Superior temporal gyrus (tissue), 1 donor: Measurements from ENCODE around the gene CTTN.
"Not testable (repeated sequence)": the region's sequence is repeated elsewhere in the genome, so short reads cannot be mapped to it uniquely, and the experiment has no call there.

Experiments used
- DNase-seq: peaks from one replicate; pipeline ENCODE4 v3.0.0-alpha.2; 2016; ENCODE audit errors: extremely low spot score

The CTTN gene

DNA sequence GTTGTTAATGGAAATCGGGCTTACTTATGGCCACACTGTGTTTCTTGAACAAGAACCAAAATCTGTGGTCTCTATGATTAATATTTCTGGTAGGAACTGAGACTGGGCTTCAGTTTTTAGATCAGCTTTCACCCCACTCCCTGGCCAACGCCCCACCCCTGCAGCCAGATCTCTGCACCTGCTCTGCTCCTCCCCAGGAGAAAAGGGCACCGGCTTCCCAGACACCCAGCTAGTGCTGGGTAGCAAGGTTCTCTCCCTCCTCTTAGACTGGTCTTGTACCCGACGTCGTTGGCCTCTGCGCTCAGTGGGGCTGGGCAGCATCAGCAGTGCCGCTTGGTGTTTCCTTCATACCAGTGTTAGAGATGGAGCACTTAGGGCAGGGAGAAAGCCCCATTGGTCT is 17.0 kb upstream of the CTTN start:
- no peak for DNase-seq

- DNase-seq, result no peak
Measured at GRCh38 chr11:70381872-70382861, 16.2 kb upstream of the CTTN start.

DNA sequence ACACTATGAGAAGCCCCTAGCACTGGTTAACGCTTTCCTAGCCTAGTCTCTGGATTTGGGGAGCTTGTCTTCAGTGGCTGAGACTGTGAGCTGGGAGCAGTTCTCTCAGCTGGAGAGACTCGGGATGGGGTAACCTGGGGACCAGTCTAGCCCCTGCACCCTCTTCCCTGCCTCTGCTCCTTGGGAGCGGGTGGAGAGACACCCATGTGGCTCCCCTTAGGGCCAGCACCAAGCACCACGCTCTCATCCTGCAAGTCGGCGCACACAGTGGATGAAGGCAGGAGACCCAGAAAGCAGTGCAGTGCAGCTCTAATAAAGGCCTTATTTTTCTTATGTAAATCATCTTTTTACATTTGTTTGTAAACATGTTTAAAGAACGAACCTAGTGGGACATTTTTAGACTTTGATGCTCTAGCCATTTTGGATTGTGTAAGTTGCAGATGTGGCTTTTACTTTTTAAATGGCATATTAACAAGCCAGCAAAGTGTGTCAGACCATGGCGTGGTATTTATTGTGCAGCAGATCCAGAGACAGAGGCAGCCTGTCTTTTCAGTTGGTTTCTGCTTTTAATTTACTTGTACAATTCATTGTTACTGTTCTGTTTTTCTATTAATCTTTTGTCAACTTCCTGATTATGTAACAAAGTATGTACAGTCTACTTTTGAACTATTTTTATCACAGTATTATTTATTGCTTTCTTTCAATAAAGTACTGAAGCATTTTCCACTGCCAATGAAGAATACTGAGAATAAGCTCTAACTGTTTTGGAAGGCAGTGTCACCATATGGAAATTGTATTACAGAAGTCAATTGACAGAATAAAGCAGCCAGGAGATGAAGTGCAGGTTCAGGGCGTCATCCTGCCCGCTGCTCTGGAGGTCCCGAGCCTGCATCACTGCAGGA is 14.4 kb upstream of the CTTN start:
- peak; percentile 47 for DNase-seq

GRCh38 chr11:70384566-70385152 is 13.7 kb upstream of the CTTN start:
- DNase-seq, result no peak

DNA sequence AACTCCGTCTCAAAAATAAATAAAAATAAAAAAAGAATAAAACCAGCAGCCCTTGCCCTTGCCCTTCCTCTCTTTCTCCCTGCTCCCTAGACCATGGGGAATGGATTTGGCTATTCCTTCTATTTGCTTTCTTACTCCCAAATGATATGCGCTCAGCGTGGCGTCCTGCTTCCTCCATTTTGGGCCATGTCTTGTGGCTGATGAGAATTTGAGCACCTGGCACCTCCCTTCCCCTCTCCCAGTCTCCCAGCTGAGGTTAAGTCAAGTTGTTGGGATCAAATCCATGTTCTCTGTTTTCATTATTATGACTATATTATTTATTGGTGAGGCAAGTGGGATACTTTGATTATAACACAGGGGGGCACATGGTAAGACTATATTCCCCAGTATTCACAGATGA is 10.8 kb upstream of the CTTN start:
- DNase-seq, result no peak

- DNase-seq, result no peak
Measured at GRCh38 chr11:70389201-70389600, 9.1 kb upstream of the CTTN start.

DNA sequence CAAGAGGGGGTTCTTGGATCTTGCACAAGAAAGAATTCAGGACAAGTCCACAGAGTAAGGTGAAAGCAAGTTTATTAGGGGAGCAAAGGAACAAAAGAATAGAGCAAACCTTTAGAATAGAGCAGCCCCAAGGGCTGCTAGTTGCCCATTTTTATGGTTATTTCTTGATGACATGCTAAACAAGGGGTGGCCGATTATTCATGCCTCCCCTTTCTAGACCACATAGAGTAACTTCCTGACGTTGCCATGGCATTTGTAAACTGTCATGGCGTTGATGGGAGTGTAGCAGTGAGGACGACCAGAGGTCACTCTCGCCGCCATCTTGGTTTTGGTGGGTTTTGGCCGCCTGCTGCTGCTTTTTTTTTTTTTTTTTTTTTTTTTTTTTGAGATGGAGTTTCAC is 7.4 kb upstream of the CTTN start:
- not testable (repeated sequence) for DNase-seq

- no peak for DNase-seq
Measured at GRCh38 chr11:70394211-70394950, 3.9 kb upstream of the CTTN start.

DNA sequence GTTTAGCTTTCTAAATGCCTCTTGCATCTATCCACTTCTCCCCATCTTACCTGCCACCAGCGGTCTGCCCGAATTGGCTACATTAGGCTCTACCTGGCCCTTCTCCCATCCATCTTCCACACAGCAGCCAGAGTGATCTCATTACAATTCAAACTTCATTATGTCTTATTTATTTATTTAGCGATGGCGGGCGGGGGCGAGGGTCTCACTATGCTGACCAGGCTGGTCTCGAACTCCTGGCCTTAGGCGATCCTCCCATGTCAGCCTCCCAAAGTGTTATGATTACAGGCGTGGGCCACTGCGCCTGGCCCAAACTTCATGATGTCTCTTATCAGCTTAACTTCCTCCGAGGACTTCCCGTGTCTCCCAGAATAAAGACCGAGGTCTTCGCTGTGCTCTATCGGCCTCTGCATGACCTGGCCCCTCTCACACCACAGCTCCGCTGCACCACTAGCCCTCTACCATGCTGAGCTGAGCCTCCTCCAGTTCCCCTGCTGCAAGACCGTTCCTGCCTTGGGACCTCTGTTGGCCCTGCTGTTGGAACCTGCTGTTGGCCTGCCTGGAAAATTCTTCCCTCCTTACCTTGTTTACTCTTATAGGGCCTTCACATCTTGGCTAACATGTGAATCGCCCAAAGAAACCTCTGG is 870 bp upstream of the CTTN start:
- no peak for DNase-seq

- DNase-seq, result no peak
Measured at GRCh38 chr11:70398834-70399680, 728 bp downstream of the CTTN start.

DNA sequence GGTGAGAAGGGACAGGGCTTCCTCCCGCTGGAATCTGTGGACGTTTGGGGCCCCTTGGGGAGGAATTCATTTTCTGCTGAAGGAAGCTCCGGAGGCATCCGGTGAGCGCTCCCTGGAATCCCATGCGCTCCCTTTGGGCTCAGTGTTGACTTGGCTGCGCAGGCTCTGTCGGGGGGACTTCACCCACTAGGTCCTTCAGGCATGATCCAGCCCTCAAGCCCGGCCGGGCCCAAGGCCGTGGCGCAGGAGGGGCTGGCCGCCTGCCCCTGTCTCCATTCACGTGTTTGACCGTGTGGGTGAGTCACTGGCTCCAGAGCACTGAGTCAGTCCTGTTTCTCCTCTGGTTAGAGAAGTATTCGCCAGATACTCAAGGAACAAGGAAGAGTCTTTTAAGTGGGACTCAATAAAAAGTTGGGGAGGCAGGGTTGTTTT is 1.4 kb downstream of the CTTN start:
- DNase-seq, result no peak

DNA sequence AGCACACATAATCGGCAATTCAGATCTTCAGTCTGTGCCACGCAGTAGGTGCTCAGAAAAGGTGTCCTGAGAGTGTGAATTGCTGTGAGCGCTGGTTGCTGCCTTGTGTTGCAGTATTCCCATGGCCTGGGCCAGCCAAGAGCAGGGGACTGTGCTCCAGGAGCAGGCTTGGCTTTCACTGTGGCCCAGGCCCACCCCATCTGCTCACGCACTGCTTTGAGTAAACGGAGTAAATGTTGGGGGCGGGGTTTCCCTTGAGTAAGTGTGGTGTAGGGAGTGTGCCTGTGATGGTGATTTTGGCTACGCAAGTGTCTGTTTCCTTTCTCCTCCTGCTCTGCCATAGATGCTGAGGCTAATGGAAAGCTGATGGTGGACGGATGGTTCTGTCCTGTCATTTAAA is 2.3 kb downstream of the CTTN start:
- DNase-seq, result no peak

GRCh38 chr11:70402016-70402415 is 3.7 kb downstream of the CTTN start:
- no peak for DNase-seq

- DNase-seq, result no peak
Measured at GRCh38 chr11:70402685-70403084, 4.4 kb downstream of the CTTN start.

DNA sequence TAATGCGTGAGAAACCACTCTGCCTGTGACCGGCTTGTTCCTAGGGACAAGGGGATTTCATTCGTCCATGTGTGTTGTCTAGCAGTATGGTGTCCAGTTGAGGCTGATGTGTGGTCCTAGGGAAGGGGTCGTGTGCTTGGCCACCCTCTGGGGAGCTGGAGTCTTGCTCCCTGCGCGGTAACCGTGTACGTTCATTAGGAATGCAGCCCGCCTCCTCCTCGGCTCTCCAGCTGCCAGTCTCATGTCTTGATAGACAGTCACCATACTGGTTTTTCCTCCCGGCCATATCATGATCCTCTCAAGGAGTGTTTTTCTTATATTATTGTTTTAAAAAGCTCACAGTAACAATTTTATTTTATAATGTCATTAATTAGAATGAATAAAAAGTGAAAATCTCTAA is 5.9 kb downstream of the CTTN start:
- no peak for DNase-seq

- no peak for DNase-seq
Measured at GRCh38 chr11:70405679-70406395, 7.5 kb downstream of the CTTN start.

DNA sequence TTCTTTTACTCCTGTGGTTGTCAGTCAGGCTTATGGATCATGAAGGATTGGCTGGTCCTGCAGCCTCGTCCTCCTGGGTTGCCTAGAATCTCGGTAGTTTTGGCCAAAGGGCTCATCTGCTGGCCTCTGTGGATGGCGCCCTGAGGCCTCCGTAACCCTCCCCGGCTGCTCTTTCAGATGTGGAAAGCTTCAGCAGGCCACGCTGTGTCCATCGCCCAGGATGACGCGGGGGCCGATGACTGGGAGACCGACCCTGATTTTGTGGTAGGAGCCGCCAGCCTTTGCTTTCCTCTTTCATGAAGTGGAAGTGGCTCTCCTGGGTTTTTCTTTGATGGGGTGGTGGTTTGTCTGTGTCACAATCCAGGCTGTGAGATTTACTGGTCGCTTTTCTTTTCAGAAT is 8.8 kb downstream of the CTTN start:
- no peak for DNase-seq

DNA sequence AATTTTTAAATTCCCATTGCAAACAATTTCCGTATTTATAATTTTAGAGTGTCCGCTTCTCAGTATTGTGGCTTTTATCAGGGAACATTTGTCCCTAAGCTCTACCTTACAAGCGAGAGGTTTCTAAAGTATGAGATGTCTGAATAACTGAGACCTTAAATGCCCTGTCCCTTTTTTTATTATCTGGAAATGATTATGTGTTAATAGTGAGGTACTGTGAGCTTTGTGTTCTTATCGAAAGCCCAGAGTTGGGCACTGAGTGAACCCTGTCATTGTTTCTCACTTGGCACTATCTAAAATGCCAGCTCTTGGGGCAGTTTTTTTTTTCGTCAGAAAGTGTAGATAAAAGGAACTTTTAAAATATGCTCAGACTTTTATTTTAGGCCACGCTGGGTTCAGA is 9.5 kb downstream of the CTTN start:
- DNase-seq, result no peak

DNA sequence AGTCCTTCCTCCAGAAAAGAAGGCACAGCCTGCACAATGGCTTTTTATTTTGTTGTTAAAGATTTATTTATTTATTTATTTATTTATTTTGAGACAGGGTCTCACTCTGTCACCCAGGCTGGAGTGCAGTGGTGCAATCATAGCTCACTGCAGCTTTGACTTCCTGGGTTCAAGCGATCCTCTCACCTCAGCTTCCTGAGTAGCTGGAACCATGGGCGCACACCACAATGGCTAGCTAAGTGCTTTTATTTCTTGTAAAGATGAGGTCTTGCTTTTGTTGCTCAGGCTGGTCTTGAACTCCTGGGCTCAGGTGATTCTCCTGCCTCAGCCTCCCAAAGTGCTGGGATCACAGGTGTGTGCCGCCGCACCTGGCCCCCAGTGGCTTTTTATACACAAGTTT is 10.0 kb downstream of the CTTN start:
- DNase-seq, result not testable (repeated sequence)
